Neuron (in vitro differentiated cells): Measurements from ENCODE around the gene ABHD8.

Experiments
- H2AFZ ChIP-seq: one replicate; pipeline ENCODE4 v1.6.1; 2013; ENCODE audit warnings: low read depth, mild to moderate bottlenecking, inconsistent platforms, low read length, moderate library complexity
- H3K27me3 ChIP-seq: one replicate; pipeline ENCODE4 v1.6.1; 2013; ENCODE audit warnings: low read length; ENCODE audit not compliant: insufficient read depth
- H3K36me3 ChIP-seq: one replicate; pipeline ENCODE4 v1.6.1; 2013; ENCODE audit warnings: low read length; ENCODE audit not compliant: insufficient read depth
- H3K4me1 ChIP-seq: one replicate; pipeline ENCODE4 v1.6.1; 2013; ENCODE audit warnings: low read length; ENCODE audit not compliant: insufficient read depth
- H3K4me3 ChIP-seq: 2 replicates; pipeline ENCODE4 v1.5.1; 2013; ENCODE audit warnings: mild to moderate bottlenecking, low read length, moderate library complexity
- H3K9me3 ChIP-seq: one replicate; pipeline ENCODE4 v1.6.1; 2013; ENCODE audit warnings: low read length

ABHD8 gene, protein sequence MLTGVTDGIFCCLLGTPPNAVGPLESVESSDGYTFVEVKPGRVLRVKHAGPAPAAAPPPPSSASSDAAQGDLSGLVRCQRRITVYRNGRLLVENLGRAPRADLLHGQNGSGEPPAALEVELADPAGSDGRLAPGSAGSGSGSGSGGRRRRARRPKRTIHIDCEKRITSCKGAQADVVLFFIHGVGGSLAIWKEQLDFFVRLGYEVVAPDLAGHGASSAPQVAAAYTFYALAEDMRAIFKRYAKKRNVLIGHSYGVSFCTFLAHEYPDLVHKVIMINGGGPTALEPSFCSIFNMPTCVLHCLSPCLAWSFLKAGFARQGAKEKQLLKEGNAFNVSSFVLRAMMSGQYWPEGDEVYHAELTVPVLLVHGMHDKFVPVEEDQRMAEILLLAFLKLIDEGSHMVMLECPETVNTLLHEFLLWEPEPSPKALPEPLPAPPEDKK

DNA sequence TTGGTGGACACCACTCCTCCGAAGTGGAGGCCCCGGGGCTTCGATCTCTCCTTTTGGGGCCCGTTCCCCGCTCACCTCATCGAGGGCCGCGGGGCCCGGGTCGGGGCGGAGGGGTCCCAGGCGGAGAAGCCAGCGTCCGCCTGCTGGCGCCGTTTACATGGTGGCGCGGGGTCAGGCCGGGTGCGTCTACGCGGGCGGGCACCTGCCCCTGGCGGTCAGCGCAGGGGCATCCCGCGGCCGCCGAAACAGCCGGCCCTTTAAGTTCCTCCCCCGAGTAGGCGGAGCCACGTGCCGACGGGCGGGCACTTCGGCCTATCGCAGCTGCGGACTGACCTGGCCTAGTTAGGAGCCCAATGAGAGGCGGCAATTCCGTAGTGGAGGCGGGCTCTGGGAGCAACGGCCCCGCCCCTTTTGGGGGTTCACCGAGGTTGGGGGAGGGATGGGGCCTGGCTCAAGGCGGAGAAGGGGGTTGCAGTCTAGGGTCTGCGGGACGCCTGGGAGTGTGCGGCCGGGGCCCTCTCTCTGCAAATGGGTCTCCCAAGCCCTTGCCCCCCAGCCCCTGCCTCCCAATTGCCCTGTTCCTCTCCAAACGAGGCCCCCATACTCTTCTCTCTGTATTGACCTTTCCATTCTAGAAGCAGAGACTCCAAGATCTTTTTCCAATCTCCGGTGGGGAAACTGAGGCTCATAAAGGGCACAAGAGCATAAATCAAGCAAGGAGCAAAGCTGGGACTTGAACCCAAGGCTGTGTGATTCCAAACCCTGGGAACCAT lies at the start of gene ABHD8:
TSS of gene ABHD8 (minus strand) at position 259 of the 773 bp plus-strand sequence. CDS start 1,809 bp downstream, outside the sequence.
- peak within 1 kb of the TSS; percentile 60 for H3K4me3 ChIP-seq
- H3K36me3 ChIP-seq, result peaks cover 9% of the 10 kb centered on the region
- H3K9me3 ChIP-seq, result peaks cover 5% of the 10 kb centered on the region
- H3K4me1 ChIP-seq, result peaks cover 16% of the 10 kb centered on the region
- H3K27me3 ChIP-seq, result no peaks in the 10 kb centered on the region
- peak within 1 kb of the TSS; percentile 68 for H2AFZ ChIP-seq

DNA sequence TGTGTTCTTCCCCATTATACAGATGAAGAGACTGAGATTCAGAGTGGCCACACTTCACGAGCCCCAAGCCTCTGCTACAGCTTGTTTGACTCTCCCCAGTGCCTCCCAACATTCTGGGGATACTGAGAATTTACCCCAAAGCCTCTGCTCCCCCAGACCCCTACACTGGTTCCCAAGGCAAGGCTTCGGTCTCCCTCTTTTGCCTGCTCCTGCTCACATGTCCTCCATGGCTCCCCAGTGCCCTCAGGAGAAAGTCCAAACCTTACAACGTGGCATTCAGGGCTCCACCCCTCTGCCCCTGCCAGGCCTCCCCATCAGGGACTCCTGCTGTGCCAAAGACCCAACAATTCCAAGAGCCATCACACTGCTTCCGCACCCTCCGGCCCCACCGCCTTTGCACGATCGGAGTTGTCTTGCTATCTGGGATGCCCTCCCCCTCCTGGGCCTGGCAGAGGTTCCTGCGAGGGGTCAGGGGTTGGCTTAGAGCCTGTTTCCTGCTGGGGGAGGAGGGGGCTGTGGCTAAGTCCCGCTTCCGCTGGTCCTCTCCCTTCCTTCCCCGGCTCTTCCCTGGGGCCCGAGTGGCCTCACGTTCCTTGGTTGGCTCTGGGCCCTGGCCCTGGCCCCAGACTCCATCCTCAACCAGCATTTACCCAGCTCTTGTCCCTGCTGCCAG lies 49.5 kb upstream of the ABHD8 start:
- no peaks in the 10 kb centered on the region for H3K27me3 ChIP-seq
- no peaks in the 10 kb centered on the region for H3K4me1 ChIP-seq
- no peak overlapping the region for H2AFZ ChIP-seq
- no peaks in the 10 kb centered on the region for H3K36me3 ChIP-seq
- no peak overlapping the region for H3K4me3 ChIP-seq
- H3K9me3 ChIP-seq, result no peaks in the 10 kb centered on the region

DNA sequence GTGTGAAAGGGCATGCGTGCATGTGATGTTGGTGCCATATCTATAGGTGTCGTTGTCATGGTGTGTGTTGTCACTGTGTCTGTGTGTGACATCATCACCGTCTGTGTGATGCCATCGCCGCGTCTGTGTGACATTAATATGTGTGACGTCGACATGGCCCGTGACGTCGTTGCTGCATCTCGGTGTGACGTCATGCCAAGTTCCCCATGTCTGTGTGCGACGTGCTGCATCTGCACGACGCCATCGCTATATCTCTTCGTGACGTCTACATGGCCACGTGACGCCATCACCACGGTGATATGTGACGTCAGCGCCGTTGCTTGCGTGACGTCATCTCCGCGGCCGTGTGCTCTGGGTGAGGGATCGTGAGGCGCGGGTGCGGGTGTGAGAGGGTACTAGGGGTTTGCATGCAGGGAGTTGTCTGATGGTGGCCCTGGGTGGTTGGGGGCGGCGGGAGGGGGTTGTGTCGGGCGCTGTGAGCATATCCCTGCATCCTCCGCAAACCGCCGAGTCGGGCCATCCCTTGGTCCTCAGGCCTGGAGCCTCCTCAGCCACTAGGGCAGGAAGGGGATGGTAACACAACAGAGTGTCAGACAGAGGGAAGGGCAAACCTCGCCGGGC lies 48.7 kb upstream of the ABHD8 start:
- no peaks in the 10 kb centered on the region for H3K36me3 ChIP-seq
- no peak overlapping the region for H3K4me3 ChIP-seq
- H3K4me1 ChIP-seq, result no peaks in the 10 kb centered on the region
- no peak overlapping the region for H2AFZ ChIP-seq
- no peaks in the 10 kb centered on the region for H3K9me3 ChIP-seq
- no peaks in the 10 kb centered on the region for H3K27me3 ChIP-seq

DNA sequence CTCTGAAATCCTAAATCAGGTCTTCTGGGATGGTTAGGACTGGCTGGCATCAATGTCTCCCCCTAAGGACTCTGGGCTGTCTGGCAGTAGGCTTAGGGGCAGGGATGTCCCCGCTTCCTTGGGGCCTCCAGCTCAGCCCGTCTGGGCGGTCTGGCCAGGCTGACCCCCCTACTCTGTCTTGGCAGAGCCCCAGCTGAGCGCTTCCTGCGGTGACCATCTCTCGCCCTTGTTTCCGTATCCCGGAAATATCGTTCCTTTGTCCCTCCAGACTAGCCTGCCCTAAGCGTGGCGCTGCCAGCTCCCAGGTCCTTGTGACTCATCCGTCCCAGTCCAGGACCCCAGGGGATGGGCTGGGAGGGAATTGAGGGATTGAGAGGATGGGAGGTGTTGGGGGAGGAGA lies 45.5 kb upstream of the ABHD8 start:
- Histone ChIP-seq H2AFZ (peak overlapping the region; percentile 31), H3K36me3 (no peaks in the 10 kb centered on the region), H3K27me3 (no peaks in the 10 kb centered on the region), H3K9me3 (no peaks in the 10 kb centered on the region), H3K4me1 (no peaks in the 10 kb centered on the region), H3K4me3 (no peak overlapping the region)

DNA sequence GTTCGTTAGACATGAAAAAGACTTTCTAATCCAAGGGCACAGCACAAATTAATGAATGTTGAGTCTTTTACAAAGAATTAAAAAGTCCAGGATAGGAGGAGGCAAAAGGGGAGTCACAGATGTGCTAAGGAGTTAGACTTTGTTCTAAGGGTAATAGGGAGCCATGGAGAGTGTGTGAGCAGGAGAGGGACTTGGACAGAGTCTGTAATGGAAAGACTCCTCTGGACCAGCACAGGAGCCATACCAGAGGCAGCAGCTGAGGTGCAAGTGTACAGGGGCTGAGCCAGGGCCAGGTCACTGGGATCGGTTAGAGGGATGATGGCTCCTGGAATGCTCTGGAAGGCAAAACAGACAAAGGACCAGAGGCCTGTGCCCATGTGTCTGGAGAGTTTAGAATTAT lies 44.7 kb upstream of the ABHD8 start:
- H3K27me3 ChIP-seq, result no peaks in the 10 kb centered on the region

DNA sequence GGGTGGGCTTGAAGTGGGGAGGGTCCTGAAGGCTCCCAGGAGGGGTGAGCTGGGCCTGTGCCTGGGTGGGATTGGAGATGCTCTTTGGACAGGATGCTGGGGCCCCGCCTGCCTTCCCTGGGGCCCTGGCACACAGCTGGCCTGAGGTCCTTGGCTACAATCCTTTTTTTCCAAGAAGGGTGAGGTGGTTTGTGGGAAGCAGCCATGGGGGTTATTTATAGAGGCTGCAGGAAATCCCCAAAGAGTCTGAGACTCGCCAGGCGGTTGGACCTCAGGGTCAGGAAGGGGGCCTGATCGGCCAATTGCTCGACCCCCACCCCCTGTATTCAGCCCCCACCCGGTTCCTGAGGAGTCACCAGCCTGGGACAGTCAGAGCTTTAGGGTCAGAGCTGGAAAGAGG lies 44.1 kb upstream of the ABHD8 start:
- Histone ChIP-seq H3K4me1 (no peaks in the 10 kb centered on the region), H3K36me3 (no peaks in the 10 kb centered on the region), H3K27me3 (no peaks in the 10 kb centered on the region), H3K9me3 (no peaks in the 10 kb centered on the region), H3K4me3 (no peak overlapping the region), H2AFZ (no peak overlapping the region)

More for the DNA sequence above, 44.7 kb upstream of the ABHD8 start:
- Histone ChIP-seq H2AFZ (no peak overlapping the region), H3K9me3 (no peaks in the 10 kb centered on the region), H3K4me1 (no peaks in the 10 kb centered on the region), H3K36me3 (no peaks in the 10 kb centered on the region), H3K4me3 (no peak overlapping the region)

DNA sequence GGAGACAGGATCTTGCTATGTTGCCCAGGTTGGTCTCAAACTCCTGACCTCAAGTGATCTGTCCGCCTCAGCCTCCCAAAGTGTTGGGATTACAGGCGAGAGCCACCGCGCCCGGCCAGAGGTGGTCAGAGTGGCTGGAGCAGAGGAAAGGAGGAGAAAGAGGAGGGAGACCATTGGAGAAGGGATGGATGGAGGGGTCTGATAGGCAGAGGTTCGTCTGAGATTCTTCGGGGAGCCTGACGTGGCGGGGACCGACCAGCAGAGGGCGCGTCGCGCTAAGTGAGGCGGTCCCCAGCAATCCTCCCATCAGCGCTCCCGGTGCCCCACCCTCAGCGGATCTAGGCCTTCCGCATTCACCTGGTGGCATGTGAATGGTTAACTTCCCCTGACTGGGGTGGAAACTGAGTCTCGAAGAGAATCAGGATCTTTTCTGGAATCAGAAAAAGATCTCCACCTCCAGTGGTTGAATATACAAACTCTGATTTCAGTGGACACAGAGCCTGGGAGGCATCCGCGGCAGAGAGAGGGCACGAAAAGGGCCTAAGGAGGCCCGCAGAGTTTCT lies 43.0 kb upstream of the ABHD8 start:
- H3K4me3 ChIP-seq, result no peak overlapping the region
- H3K4me1 ChIP-seq, result no peaks in the 10 kb centered on the region
- no peaks in the 10 kb centered on the region for H3K9me3 ChIP-seq
- H3K36me3 ChIP-seq, result peaks cover 7% of the 10 kb centered on the region
- no peak overlapping the region for H2AFZ ChIP-seq
- H3K27me3 ChIP-seq, result no peaks in the 10 kb centered on the region

DNA sequence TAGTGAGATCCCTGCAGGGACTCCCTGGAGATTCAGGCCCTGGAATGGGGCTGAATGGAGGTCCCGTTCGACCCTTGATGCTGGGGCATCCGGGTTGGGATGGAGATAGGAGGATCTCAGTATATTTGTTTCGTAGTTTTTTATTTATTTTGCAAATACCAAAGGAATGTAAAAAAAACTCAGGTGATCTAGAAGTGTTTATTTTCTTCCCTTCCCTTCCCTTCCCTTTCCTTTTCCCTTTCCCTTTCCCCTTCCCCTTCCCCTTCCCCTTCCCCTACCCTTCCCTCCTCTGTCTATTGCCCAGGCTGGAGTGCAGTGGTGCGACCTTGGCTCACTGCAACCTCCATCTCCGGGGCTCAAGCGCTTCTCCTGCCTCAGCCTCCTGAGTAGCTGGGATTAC lies 38.6 kb upstream of the ABHD8 start:
- Histone ChIP-seq H3K27me3 (no peaks in the 10 kb centered on the region), H2AFZ (no peak overlapping the region), H3K9me3 (no peaks in the 10 kb centered on the region), H3K4me1 (peaks cover 9% of the 10 kb centered on the region), H3K4me3 (no peak overlapping the region), H3K36me3 (peaks cover 11% of the 10 kb centered on the region)

DNA sequence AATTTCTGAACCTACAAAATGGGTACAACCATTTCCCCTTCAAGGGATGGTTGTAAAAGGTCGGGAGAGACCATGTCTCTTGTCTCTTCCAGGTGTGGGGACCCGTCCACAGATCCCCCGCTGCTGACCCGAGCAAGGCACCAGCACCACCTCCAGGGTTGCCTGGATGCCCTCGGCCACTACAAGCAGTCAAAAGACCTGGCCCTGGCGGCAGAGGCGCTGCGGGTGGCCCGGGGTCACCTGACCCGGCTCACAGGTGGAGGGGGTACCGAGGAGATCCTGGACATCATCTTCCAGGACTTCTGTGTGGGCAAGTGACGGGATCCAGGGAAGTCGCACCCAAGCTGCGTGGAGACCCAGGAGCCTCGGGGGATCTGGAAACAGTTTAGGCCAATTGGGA lies 38.2 kb upstream of the ABHD8 start:
- H3K27me3 ChIP-seq, result no peaks in the 10 kb centered on the region
- H3K36me3 ChIP-seq, result peaks cover 11% of the 10 kb centered on the region
- peaks cover 9% of the 10 kb centered on the region for H3K4me1 ChIP-seq
- H3K9me3 ChIP-seq, result no peaks in the 10 kb centered on the region
- no peak overlapping the region for H2AFZ ChIP-seq
- no peak overlapping the region for H3K4me3 ChIP-seq

DNA sequence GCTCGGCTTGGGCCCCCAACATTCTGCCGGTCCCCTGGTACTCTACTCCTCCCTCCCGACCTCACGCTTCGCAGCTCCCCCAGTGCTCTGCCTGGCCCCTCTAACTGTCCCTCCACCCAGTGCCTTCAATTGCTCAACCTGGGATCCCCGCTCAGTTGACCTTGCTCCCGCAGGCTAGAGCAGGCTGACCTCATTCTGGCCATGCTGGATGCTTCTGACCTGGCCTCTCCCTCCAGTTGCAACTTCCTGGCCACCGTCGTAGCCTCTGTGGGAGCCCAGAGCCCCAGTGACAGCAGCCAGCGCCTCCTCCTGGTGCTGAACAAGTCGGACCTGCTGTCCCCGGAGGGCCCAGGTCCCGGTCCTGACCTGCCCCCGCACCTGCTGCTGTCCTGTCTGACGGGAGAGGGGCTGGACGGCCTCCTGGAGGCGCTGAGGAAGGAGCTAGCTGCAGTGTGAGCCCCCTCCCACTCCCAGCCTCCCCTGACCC lies 37.7 kb upstream of the ABHD8 start:
- Histone ChIP-seq H3K9me3 (no peaks in the 10 kb centered on the region), H3K4me3 (no peak overlapping the region), H2AFZ (no peak overlapping the region), H3K27me3 (no peaks in the 10 kb centered on the region), H3K36me3 (peaks cover 11% of the 10 kb centered on the region), H3K4me1 (peaks cover 9% of the 10 kb centered on the region)

DNA sequence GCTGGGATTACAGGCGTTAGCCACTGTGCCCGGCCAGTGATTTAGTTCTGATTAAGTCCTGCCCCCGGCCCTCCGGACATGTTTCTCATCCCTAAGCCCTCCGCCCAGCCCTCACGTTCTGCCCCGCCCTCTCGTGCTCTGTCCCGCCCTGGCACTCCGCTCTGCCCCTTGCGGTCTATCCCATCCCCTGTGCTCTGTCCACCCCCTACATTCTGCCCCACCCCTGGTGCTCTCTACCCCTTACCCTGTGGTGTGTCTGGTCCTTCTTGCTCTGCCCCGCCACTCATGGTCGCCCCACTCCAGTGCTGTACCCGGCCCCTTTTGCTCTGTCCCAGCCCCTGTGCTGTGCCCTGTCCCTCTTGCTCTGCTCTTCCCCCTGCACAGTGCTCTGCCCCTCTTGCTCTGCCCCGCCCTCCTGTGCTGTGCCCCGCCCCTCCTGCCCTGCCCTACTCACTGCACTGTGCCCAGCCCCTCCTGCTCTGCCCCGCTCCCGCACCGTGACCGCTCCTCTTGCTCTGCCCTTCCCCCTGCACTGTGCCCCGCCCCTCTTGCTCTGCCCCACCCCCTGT lies 37.2 kb upstream of the ABHD8 start:
- Histone ChIP-seq H3K27me3 (no peaks in the 10 kb centered on the region), H3K9me3 (no peaks in the 10 kb centered on the region), H3K4me3 (no peak overlapping the region), H3K4me1 (peaks cover 9% of the 10 kb centered on the region), H2AFZ (no peak overlapping the region), H3K36me3 (peaks cover 11% of the 10 kb centered on the region)

DNA sequence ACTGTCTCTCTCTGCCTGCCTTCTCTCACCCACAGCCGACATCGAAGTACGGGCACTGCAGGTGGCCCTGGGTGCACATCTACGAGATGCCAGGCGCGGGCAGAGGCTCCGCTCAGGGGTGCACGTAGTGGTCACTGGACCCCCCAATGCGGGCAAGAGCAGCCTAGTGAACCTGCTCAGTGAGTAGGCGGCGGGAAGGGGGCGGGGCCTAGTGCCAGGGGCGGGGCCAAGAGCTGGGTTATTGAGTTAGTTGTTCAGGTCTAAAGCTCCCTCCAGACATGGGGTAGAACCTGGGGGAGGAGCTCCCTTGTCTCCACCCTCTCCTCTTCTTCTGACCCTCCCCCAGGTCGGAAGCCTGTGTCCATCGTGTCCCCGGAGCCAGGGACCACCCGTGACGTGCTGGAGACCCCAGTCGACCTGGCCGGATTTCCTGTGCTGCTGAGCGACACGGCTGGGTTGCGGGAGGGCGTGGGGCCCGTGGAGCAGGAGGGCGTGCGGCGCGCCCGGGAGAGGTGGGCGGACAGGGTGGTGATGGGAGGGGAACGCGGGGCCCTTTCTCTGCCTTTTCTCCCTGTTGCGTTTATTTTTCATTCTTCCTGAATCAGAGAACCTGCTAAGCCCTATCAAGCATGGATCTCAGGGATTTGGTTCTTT lies 36.0 kb upstream of the ABHD8 start:
- Histone ChIP-seq H3K36me3 (peaks cover 11% of the 10 kb centered on the region), H3K9me3 (no peaks in the 10 kb centered on the region), H3K27me3 (no peaks in the 10 kb centered on the region), H3K4me1 (peaks cover 14% of the 10 kb centered on the region), H3K4me3 (no peak overlapping the region), H2AFZ (no peak overlapping the region)
